Measurements from ENCODE around the gene MS4A4A.
"Not testable (repeated sequence)": the region's sequence is repeated elsewhere in the genome, so short reads cannot be mapped to it uniquely, and the experiment has no call there.

Gene MS4A4A

DNA sequence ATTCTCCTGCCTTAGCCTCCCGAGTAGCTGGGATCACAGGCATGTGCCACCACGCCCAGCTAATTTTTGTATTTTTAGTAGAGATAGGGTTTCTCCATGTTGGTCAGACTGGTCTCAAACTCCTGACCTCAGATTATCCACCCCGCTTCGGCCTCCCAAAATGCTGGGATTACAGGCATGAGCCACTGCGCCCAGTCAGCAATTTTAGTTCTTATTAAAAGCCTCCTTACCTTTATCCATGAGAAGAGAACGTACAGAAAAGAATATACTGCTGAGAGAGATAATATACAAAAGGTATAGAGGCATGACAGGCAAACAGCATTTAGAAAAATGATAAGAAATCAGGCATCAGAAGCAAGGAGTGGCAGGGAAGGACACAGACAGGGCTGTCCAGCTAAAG is 21.4 kb downstream of the MS4A4A start:
- not testable (repeated sequence) for DNase-seq (ENCODE audit: low read depth in 2 of 2)

DNA sequence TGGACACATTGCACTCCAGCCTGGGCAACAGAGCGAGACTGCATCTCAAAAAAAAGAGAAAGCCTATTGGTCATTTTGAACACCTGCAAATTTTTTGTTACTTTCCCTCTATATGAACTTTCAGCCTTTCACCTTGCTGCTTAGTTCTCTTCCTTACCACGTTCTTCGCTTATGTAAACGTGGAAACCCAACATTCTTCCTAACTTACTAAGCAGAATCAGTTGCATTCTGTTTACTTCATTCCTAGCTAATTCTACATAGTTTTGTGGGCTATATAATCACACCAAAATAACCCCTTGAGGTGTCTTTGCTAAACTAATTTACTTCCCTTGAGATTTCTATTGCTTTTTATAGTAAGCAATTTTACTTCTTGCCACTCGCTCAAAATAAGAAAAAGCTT is 23.2 kb downstream of the MS4A4A start:
- DNase-seq (ENCODE audit: low read depth in 2 of 2): no peak

DNA sequence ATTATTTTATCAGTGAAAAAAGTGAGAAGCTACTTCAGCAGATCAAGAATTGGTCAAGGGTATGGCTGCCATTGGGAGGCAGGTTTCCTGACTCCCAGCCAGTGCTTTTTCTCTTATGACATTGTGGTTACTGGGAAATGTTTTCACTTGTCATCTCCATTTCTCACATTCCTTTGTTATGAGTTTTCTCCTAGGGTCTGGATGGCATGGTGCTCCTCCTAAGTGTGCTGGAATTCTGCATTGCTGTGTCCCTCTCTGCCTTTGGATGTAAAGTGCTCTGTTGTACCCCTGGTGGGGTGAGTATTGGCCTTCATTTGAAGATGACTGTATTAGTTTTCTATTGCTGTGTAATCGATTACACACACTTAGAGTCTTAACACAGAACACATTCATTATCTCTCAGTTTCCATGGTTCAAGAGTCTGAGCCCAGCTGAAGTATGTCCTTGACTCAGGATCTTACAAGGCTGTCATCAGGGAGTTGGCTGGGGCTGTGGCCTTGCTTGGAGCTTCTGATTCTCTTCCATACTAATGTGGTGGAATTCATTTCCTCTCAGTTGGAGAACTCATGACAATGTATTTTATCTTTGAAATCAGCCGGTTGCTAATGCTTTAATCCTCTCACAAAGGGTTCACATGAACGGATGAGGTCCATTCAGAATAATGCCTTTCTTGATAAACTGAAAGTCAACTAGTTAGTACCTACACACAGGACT is 25.6 kb downstream of the MS4A4A start:
- DNase-seq (ENCODE audit: low read depth in 2 of 2): no peak

DNA sequence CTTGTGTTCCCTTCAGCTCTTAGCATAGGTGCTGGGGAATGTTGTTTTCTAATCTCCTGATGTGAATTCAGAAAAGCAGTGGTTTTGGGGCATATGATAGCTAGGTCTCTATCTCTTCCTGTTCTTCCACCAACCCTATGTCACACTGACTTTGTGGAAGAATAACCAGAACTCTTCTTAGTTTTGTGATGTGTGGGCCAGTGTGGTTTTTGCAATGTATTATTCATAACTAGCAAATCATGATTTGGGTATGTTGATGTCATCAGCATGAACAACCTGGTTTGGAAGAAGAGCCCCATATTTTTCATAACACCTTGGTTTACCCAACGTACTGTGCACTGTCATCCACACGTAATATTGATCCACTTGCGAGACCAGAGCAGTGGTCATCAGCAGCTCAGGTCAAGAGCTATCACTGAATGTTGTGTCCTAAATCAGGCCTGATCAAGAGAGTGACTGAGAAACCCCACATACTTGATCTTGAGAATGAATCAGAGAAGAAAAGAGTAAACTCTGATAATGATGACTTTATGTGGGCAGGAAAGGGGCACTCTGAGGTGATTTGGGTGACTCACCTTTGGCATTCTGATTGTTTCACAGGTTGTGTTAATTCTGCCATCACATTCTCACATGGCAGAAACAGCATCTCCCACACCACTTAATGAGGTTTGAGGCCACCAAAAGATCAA is 27.2 kb downstream of the MS4A4A start:
- DNase-seq (ENCODE audit: low read depth in 2 of 2): no peak

DNA sequence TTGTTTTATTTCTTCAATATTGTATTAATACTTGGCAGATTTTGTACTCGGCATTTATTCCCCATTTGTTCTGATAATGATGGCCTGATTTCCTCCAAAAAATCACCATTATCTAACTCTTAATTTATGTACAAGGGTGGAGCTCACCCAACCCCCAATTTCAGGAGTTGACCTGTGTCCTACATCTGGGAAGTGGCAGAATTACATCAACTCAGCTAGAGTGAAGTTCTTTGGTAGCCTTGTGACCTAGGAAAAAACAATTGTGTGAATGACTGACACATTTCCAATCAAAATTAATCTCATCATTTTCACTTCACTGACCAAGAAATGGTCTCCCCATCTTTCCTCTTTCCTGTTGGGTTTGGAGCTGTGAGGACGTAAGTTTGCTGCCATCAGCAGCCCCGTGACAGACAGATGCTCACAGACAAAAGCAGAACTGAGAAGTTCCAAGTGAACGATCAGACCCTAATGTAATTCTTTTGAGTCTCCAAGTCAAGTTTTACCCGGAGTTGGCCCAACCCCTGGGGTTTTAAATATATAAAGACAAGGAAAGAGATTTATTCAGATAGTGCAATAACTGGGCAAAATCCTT is 30.0 kb downstream of the MS4A4A start:
- DNase-seq (ENCODE audit: low read depth in 2 of 2): no peak

DNA sequence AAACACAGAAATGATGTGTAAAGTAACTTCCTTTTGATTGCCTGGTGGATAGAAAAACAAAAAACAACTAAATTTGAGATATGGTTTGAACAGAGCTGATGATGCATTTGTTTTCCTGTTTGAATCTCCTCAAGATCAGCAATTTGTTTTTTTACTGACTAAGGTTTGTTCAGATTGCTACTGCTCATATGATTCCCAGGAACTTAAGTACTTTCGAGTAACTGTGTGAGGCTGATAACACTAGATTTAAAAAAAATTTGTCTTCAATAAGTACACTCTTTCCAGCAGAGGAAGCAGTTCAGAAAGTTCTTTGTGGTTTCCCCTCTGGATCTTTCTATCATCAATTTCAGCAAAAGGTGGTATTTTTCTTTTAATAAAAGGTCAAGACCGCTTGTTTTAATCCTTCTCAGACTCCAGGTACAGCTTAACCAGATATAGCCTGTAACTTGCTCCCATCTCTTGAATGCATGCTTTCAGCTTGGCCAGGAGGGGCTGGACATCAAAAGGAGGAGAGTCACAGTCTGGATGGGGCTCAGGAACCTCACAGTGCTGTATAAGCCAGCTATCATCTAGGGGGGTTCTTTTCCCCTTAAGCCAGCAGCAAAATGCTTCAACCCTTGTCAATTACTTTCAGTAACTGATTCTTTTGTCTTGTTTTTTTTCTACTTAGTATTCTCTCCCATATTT is 34.3 kb downstream of the MS4A4A start:
- DNase-seq (ENCODE audit: low read depth in 2 of 2): no peak

DNA sequence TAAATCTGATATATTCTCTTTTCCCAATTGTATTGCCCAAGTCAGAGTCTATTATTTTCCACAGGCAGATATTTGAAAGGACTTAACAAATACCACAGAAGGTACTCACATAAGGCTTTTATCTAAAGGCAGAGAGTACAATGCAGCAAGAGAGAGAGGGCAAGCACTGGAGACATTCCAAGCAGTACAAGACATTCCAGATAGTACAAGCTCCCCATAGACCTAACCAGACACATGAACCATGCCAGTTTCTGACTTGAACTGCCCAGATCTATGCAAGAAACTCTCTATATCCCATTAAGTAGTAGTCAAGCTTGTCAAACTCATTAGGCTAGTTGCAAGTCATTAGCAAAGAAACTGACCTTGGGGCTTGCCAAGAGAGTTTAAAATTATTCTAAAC is 35.4 kb downstream of the MS4A4A start:
- DNase-seq (ENCODE audit: low read depth in 2 of 2): no peak

DNA sequence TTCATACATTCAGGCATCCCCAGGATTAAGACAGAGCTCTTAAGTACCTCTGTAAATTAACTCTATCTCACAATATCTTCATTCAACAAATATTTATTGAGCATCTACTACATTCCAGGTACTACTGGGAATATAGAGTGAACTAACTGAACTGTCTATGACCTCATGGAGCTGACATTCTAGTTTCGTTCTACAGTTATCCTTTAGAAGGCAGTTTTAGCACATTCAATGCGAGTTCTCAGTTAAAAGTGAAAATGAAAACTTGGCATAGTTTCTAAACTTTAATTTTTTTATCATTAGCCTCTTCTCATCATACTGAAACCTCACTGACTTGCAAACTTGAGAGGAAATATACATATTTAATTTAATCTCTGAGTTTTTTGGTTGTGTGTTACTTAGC is 35.9 kb downstream of the MS4A4A start:
- no peak for DNase-seq (ENCODE audit: low read depth in 2 of 2)

DNA sequence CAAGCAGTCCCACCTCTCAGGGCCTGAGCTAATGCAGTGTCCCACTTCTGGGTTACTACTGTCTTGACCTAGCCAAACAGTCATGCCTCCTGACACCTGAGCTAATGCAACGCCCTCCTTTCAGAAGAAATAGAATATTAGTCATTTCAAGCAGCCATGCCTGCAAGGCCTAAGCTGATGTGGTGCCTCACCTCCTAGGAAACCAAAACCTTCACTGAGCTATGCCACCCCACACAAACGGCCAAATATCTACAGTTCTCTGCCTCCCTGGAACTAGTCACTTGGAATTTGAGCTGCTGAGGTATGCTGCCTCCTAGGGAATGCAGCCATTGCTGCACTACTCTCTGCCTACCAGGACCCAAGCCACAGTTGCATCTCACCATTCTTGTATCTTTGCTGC is 38.3 kb downstream of the MS4A4A start:
- no peak for DNase-seq (ENCODE audit: low read depth in 2 of 2)

DNA sequence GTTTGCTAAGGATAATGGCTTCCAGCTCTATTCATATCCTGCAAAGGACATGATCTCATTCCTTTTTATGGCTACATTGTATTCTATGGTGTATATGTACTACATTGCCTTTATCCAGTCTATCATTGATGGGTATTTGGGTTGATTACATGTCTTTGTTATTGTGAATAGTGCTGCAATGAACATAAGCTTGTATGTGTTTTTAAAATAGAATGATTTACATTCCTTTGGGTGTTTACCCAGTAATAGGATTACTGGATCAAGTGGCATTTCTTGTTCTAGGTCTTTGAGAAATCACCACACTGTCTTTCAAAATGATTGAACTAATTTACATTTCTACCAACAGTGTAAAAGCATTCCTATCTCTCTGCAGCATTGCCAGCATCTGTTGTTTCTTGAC is 40.6 kb downstream of the MS4A4A start:
- no peak for DNase-seq (ENCODE audit: low read depth in 2 of 2)

DNA sequence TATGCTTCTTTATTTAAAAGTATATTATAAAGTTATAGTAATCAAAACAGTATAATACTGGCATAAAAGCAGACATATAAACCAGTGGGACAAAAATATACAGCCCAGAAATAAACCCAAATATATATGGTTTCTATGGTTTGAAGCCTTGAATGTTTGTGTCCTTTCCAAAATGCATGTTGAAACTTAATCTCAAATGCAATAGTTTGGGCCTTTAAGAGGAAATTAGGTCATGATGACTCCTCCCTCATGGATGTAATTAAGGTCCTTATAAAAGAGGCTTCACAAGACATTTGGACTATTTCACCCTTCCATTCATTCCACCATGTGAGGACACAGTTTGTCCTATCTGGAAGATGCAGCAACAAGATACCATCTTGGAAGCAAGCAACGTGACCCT is 46.5 kb downstream of the MS4A4A start, which contains the start of gene MS4A6E:
Gene MS4A6E (plus strand): TSS at position 301 of the 400 bp plus-strand sequence. CDS start 7,641 bp downstream, outside the sequence.
- DNase-seq (ENCODE audit: low read depth in 2 of 2): no peak

DNA sequence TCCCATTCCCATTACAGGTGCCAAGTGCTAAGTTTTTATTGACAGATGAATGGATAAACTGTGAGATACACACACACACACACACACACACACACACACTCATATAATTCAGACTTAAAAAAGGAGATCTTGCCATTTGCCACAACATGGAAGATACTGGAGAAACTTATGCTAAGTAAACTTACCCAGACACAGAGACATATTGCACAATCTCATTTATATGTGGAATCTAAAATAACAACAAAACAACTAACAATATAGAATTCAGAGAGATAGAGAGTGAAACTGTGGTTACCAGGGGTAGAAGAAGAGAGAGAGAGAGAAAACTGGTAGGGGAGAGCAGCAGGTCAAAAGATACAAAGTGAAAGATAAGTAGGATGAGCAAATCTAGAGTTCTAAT is 48.0 kb downstream of the MS4A4A start:
- no peak for DNase-seq (ENCODE audit: low read depth in 2 of 2)

DNA sequence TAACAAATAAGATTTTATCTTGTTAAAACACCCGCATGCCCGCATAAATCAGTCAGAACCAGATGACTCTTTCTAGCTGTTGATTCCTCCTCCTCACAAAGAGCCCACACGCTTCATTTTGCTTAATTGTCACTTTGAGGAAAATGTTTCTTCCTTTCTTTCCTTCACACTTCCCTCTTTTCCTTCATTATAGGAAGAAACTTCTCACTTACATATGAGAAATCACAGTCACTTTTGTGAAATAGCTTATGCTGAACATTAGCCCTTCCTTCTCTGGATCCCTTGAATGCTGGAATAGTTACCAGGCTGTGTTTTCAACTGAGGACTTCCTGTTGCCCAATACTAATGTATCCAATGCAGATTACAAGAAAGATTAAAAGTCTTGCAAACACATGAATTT is 52.4 kb downstream of the MS4A4A start:
- no peak for DNase-seq (ENCODE audit: low read depth in 2 of 2)

DNA sequence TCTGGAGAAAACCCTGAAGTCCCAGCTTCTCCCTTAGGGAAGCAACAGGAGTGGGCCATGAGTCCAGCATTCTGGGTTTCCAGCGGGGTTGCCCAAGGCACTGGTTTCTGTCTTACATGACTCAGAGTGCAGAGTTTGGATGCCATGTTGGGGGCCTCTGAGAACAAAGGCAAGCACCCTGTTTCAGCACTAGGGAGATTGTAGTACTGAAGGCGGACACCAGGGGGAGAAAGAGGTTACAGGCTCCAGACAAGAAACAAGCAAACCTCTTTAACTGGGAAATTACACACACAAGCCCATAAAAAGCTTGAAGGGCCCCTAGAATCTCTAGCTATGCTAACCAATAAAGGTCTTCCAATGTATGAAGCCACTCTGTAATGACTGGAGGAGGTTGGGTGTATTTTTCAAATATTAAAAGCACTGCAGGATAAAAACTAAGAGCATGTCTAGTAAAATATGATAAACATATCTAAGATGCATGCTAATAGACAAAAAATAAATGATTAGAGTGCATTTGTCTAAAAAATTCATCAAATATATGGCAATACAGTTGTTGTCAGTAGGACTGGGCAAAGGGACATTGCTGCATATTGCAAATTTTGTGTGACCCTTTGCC is 53.6 kb downstream of the MS4A4A start:
- DNase-seq (ENCODE audit: low read depth in 2 of 2): peak; percentile 59 to 66

DNA sequence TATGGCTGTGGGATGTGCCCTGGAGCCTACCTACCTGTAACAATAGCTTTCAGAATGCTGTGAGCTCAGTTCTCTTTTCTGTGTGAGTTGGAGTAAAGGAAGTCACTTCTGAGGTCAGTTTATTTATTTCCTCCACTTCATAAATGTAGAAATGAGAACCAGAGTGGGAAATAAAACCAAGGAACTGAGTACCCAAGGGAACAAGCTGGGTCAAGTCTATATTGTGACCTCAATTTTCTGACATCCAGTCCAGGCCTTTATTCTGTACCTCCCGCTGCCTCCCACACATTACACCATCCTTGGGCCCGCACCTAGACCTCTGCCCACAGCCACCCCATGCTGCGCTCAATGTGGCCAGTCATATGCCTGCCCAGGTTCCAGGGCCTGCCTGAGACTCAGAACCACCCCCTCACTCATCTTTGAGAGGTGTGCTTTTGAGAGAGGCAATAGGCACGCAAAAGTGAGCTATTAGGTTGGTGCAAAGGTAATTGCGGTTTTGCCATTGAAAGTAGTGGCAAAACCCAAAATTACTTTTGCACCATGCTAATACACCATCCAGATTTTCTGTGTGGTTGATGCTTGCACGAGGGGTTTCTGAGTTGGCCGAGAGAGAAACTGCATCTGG is 56.4 kb downstream of the MS4A4A start:
- no peak for DNase-seq (ENCODE audit: low read depth in 2 of 2)

DNA sequence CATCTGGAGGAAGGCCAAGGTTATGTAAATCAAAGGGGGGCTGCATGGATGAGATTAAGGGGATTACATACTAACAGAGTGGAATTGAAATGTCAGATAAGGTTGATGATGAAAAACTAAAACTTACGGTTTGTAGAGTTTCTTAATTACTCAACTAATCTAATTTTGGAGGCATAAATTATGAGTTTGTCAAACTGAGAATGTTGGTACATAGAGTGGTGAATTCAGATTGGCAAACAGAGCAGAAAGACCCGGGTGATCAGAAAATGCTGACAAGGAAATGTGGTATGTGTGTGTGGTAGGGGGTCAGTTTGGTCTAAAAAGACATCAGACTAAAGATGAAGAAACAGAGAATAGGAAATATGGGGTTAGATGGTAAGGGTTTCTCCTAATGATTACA is 57.6 kb downstream of the MS4A4A start:
- no peak for DNase-seq (ENCODE audit: low read depth in 2 of 2)

DNA sequence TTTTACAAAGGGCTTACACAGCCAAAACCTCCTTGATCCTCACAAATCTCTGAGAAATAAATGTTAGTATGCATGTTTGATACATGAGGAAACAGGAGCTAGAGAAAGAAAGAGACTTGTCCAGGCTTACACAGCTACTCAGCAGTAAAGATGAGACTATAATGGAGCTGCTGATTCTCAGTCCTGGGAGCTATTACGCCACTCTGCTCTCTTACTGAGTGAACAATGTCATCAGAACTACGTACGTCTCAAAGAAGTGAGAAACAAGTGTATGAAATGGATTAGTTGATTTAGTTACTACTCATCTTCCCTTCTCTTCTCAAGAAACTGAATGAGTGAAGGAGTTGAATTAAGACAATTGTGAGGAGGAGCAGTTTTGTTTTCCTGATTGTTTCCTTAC is 58.9 kb downstream of the MS4A4A start:
- no peak for DNase-seq (ENCODE audit: low read depth in 2 of 2)

DNA sequence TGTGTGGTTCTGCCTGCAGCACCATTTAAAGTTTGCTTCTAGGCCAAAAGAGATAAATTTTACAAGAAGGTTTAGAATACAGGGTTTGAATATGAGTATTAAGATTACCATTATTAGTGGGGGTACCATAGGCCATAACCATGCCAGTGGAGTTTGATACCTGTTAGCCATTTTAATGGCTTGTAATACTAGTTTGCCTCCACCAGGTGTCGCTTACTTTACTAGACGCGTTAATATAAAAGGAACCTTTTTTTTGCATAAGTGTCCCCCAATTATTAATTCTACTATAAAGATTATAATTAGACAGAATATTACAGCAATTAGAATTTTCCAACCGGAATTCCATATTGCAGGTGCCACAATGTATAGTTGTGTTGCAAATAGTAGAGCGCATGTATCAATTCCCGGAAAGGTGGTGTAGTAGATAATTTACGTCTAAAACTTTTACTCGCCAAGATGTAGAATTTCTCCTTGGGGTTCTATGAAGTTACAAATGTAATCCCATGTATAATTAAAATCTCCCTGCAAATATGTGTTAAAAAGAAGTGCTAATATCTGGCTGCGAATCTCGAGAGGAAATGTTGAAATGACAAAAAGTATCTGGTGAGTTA is 62.7 kb downstream of the MS4A4A start:
- DNase-seq (ENCODE audit: low read depth in 2 of 2): no peak

DNA sequence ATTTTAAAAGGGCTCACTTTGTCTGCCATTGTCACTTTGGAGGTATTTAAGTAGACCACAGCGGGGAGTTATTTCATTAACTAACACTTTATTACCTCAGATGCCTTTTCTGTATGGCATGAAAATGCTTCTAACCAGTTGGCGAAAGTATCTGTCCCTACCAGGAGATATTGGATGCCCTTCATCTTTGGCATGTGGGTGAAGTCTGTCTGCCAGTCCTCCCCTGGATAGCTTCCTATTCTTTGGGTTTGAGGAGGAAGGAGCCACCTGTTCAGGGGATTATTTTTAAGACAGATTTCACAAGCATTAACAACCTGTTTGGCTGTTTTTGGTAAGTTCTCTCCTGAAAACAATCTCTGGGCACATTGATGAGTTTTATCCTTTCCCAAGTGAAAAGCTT is 63.7 kb downstream of the MS4A4A start:
- DNase-seq (ENCODE audit: low read depth in 2 of 2): no peak

DNA sequence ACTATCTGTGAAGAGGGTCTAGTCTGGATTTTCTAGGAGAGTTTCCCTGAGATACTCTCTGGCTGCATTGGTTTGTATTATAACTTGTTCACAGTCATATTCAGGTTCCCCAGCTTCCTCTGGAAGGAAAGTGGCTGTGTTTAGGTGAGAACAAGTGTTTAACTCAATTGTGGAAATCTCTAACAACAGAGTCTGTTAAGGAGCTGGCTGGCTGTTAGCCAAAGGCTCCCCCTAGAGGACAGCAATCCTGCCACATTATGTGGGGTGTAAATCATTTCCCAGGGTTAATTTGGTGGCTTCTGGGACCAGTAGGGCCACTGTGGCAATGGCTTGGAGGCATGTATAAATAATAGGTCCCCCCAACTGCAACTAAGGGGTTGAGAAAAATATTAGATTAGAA is 65.0 kb downstream of the MS4A4A start:
- peak in 1 of 2 donors; percentile 2 for DNase-seq (ENCODE audit: low read depth in 2 of 2)

DNA sequence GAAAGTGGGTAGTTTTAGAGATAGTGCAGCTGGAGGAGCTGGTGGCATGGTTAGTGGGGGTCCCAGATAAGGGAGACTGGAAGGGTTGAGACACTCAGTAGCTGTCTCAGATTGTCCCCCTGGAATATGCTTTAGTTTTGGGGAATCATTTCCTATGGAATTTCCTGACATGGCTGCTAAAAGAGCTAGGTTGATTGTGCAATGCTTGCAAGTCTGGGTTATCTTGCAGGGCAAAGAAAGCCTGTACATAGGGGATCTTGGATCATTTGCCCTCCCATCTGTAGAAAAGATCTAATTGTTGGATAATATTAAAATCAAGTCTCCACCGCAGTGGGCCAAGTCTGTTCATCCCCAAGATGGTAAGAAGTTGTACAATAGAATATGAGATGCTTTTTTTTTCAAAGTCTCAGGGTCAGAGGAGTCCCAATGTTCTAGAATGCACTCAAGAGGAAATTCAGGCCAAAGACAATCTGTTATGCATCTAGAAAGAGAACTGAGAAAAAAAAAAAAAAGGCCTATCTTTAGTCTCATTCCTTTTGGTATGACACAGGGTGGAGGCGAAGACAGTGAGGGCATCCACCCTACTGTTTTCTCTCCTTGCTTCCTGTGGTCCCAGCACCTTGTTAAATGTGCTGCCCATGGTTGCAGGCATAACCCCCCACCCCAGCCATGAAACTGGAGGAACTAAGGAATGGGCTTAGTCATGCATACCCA is 66.8 kb downstream of the MS4A4A start:
- DNase-seq (ENCODE audit: low read depth in 2 of 2): no peak
